GM19025 (cell line): ENCODE measurements around the gene OR10AD1.
"Not testable (repeated sequence)": the region's sequence is repeated elsewhere in the genome, so short reads cannot be mapped to it uniquely, and the experiment has no call there.

Experiments used
- ATAC-seq: cut with Tn5 transposase; IDR thresholded peaks from one replicate; pipeline ENCODE4 v1.9.1; 2021; ENCODE audit warnings: mild to moderate bottlenecking, low read depth, moderate library complexity; ENCODE audit not compliant: unreplicated experiment

The OR10AD1 gene, protein sequence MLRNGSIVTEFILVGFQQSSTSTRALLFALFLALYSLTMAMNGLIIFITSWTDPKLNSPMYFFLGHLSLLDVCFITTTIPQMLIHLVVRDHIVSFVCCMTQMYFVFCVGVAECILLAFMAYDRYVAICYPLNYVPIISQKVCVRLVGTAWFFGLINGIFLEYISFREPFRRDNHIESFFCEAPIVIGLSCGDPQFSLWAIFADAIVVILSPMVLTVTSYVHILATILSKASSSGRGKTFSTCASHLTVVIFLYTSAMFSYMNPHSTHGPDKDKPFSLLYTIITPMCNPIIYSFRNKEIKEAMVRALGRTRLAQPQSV

DNA sequence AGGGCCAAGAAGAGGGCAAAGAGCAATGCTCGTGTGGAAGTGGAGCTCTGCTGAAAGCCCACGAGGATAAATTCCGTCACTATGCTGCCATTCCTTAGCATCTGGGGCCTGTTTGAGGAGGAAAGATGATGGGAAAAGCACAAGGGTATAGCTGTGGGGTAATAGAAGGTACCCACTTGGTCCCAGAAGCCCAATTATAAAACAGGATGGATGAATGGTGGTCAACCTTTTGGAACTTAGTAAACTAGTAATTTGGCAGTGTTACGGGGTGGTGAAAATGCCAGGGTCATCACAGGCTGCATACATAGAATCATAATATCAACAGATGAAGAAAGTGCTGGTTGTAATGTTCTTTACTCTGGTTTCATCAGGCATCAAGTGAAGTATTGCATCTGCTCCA lies at the start of gene OR10AD1:
Gene OR10AD1 (minus strand): TSS at position 101 of the 400 bp plus-strand sequence. CDS start 0 bp downstream, at position 101.
- ATAC-seq = no peak

DNA sequence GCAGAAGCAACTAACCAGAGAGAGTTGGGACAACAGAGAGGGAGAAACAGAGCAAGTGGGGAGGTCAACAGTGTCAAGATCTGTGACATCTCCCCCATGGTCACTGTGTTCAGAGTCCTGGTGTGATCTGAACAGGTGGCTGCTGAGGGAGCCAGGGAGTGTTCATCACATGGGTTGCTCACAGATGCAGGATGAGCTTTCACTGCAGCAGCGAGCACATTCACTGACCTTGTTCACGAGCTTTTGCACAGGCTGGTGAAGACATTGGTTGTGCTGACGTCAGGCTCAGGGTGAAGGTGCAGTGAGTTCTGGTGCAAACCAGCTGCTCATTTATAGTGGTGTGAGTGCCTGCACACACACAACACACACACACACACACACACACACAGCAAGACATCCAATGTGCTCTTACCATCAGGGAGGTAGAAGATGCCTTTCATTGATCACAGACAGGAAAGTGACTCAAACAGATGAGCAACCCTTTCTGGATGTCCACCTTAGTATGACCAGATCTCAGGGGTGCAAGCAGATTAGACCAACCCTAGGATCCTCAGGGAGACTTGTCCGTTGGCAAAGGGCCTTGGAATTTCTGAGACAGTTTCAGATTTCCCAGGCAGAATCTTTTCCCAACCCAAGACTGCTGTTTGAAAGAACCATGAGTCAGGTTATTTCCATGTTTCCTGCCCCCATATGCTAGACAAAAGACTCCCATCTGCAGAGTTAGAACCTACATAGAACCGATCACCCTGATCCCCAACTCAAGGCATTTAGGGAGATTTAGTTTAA lies 44.3 kb upstream of the OR10AD1 start:
- ATAC-seq = no peak

DNA sequence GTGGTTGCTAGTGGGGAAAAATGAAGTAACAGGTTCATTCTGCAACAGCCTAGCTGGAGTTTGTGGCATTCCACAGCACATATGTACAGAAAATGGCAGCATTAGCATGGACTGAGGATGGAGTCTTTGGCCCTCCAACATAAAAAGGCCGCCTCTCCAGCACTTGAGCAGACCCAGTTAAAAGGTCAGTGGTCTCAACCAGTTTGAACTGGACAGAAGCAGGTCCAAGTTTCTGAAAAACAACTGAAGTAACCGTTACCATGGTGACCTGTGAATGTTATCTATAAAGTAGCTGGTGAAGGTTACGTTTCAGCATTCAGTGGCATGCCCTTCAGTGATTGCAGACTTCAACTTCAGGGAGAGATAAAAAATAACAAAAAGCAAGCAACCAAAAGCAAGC lies 34.1 kb upstream of the OR10AD1 start:
- no peak for ATAC-seq

DNA sequence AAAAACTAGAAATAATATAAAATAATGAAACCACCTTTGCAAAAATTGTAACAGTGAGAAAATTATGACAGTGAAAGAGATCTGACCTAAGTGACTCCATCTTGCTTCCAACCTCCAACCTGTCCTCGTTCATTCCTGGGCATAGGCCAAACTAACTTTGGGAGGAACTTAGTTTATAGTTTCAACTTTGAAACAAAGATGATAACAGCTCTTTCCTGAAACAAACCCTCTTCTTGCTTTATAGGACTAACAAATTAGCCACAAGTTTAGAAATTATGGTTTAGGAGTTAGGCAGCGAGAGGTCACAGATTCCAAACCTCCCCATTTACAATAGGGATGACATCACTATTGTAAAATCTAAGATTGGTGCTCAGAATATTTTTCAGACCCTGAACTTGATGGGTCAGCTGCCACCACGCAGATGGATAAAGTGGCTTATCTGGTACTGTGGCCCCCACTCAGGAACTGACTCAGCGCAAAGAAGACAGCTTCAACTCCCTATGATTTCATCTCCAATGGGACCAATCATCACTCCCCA lies 32.8 kb upstream of the OR10AD1 start:
- no peak for ATAC-seq

DNA sequence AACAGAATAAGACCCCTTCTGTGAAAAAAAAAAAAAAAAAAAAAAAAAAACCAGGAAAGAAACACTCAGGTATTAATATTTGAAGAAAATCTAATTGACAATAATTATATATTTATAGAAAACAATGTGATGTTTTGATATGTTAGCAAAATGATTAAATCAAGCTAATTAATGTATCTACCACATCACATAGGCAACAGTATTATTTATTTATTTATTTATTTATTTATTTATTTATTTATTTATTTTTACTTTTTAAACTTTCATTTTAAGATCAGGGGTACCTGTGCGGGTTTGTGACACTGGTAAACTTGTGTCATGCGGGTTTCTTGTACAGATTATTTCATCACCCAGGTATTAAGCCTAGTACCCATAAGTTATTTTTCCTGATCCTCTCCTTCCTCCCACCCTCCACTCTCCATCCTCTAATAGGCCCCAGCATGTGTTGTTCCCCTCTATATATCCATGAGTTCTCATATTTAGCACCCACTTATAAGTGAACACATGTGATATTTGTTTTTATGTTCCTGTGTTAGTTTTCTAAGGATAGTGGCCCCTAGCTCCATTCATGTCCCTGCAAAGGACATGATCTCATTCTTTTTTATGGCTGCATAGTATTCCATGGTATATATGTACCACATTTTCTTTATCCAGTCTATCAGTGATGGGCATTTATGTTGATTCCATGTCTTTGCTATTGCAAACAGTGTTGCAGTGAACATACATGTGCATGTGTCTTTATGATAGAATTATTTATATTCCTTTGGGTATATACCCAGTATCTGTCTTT lies 28.3 kb upstream of the OR10AD1 start:
- ATAC-seq = not testable (repeated sequence)

DNA sequence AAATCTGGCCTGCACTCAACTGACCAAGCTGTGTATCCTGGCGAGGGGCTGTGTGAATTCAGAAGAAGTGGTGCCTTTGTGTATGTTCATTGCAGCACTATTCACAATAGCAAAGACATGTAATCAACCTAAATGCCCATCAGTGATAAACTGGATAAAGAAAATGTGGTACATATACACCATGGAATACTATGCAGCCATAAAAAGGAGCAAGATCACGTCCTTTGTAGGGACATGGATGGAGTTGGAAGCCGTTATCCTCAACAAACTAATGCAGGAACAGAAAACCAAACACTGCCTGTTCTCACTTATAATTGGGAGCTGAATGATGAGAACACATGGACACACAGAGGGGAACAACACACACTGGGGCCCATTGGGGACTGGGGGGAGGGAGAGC lies 21.4 kb upstream of the OR10AD1 start:
- ATAC-seq = not testable (repeated sequence)

DNA sequence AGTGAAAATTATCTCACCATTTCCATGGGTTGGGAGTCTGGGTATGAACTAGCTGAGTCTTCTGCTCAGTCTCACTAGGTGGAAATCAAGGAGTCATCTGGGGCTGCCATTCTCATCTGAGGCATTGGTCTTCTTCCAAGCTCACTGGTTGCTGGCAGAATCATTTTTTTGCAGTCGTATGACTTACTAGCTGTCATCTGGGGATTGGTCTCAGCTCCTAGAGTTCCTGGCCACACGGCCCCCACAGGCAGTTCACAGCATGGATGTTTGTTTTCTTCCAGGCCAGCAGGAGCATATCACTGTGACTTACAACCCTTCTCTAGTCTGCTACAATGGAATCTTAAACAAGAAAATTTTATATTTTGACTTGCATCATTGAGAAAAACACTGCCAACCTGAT lies 18.6 kb upstream of the OR10AD1 start:
- no peak for ATAC-seq

DNA sequence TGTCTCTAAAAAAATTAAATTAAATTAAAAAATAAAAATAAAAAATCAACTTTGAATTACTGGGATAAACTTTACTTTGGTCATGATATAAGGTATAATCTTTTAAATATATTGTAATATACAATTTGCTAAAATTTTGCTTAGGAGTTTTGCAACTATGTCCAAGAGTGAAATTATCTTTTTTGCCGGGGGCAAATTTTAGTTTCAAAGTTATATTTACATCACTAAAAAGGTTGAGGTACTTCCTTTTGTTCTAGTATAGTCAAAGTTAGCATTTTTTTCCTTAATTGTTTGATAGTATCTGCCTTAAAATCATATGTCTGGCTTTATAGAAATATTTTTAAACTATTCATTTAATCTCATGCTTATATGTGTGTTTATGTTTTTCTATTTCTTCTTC lies 17.6 kb upstream of the OR10AD1 start:
- ATAC-seq = no peak

DNA sequence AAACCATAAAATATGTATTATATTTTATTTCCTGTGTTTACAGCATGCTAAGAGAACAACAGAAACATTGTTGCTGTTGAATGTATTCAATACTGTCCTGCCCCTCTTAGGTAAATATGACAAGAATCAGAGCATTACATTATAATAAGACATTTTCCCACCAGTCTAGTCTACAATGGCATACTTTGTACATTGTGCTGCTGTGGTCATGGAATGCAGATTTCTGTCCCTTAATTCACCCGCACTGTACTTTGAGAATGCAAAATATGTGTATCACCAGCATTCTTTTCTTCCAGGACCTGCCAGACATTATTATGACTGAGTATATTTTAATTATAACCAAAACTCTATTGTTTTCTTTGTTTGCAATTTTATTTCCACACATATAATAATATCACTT lies 16.5 kb upstream of the OR10AD1 start:
- ATAC-seq = no peak

DNA sequence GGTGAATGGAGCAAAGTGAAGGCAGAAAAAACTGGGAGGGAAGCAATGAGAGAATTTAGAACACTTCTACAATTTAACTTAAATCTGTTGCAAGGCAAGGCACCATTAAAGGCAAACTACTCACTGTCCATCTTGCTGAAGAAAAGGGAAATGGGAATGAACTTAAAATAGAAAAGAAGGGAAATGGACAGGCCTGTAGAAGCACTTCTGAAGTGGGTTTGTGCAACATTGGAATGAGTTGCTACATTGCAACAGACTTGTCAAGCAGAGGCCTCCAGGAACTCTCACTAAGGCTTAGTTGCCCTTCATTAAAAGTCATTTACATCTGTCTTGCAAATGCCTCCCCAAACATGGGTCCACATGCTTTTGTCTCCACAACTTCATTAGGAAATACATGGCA lies 13.7 kb upstream of the OR10AD1 start:
- ATAC-seq = no peak

DNA sequence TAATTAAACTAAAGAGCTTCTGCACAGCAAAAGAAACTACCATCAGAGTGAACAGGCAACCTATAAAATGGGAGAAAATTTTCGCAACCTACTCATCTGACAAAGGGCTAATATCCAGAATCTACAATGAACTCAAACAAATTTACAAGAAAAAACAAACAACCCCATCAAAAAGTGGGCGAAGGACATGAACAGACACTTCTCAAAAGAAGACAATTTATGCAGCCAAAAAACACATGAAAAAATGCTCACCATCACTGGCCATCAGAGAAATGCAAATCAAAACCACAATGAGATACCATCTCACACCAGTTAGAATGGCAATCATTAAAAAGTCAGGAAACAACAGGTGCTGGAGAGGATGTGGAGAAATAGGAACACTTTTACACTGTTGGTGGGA lies 6.4 kb upstream of the OR10AD1 start:
- not testable (repeated sequence) for ATAC-seq

DNA sequence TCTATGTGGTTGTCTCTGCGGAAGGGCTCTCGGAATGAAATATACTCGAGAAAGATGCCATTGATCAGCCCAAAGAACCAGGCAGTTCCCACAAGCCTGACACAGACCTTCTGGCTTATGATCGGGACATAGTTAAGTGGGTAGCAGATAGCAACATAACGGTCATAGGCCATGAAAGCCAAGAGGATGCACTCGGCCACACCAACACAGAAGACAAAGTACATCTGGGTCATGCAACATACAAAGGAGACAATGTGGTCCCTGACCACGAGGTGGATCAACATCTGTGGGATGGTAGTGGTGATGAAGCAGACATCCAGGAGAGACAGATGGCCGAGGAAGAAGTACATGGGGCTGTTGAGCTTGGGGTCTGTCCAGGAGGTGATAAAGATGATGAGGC lies 326 bp downstream of the OR10AD1 start:
- no peak for ATAC-seq

DNA sequence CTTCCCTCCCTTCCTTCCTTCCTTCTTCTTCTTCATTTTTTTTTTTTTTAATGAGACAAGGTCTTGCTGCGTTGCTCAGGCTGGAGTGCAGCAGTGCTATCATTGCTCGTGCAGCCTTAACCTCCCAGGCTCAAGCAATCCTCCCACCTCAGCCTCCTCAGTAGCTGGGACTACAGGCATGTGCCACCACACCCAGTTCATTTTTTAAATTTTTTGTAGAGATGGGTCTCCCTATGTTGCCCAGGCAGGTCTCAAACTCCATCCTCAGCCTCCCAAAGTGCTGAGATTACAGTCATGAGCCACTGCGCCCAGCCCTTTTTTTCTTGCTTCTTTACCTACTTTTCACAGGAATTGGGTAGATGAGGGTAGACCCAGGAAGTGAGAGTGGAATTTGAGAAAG lies 1.6 kb downstream of the OR10AD1 start:
- ATAC-seq = no peak

DNA sequence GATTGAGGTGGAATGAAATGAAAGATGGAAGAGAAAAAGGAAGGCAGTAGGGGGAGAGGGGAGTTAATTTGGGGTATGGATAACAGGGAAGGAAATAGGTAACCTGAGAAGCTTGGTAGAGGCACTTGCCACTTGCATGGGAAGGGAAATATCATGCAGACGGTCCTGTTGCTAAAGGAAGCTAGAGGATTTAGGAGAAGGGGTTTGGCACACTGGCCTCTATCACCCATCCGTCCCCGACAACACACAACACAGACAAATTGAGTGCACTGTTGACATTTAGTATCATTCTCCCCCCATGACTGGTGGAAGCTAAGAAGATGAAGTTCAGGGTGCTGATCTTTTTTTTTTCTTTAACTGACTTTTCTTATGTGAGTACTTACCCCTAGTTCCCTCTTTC lies 2.0 kb downstream of the OR10AD1 start:
- ATAC-seq = no peak

DNA sequence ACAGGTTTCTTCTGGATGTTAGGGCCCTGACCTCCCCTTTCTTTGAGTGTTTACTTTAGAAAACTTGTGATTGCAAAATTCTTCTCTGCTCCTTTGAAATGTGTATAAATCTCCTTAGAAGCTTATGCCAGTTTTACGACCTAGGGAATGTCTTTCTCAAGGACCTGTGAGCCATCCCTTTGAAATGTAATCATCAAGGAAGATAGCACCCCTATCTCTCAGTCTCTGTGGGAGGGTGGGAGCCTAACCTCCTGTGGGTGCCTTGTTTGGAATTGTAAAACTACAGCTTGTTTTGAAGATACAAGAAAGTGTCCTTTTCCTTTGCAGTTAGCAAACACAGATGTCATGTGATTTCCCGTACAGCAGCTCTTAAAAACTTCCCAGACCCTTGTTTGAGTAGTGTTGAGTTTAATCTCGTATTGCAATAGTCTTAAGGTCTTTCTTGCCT lies 3.3 kb downstream of the OR10AD1 start:
- ATAC-seq = no peak

DNA sequence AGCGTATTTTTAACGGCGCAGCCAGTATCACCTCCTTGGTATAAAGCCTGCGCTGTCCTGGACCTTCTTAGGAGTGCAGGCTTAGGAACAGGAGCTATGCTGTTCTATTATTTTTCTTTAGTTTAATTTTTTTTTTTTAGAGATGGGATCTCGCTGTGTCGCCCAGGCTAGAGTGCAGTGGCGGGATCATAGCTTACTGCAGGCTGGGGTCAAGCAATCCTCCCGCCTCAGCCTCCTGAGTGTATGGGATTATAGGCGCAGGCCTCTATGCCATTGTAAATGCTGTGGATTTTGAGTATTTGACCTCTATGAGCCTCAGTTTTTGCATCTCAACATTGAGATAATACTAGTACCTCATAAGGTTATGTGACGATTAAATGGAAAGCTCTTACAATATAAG lies 4.1 kb downstream of the OR10AD1 start:
- ATAC-seq = no peak

DNA sequence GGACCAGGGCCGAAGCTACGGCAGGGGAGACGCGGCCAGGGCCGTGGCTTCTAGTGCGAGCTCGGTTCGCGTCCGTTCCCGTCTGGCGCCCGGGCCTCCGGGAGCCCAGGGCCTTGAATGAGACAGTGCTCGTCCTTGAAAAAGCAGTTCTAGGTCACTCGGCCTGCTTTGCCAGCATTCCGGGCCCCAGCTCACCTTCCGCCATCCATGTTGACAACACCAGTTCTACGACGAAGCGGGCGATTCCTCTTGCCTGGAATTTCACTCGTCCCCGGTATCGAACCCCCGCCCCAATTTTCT lies 4.5 kb downstream of the OR10AD1 start:
- ATAC-seq = peak; percentile 4

DNA sequence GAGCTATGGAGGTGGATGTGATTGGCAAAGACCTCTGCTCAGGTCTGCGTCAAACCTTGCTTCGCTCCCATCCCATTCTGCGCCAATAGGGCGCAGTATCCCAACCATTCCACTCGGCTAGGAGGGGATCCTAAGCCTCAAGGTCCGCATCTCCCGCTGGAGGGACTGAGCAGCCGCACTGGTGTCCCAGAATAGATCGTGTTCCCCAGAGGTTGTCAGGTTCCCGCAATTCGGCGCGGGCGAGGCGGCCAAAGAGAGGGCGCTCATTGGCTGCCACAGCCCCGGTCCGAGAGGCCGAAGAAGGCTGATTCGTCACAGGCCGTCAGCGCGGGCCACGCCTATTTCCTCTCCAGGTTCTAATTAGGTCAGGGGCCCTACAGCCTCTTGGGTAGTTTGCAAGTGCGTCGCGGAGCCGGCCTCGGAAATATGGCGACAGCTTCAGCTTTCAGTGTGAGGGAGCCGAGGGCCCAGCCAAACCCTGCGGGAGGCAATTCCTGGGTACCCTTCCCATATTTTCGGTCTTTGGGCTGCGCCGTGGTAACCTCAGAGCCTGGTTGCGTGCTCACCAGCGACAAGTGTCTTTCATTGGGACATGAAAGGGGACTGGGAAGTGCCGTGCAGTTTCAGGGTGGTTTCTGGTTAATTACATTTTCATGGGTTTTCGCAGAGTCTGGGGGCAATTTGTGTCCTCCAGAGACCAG lies 5.0 kb downstream of the OR10AD1 start:
- ATAC-seq = peak; percentile 100

DNA sequence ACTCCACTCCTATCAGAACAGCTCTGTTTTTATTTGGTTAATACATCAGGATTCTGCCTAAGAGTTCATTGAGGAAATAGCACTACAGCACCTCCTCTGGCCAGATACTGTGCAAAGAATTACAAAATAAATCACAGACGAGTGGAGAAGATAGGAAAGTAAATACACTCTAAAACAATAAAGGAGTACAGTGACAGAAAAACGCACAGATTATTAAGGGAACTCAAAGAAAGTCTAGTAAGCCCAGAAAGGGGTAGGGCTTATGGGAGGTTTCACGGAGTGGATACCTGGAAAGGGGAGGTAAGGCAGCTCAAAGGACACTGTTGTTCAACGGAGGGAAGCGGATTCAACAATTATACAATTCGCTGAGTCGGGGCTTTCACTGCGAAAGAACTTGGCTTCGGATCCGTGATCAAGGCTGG lies 5.5 kb downstream of the OR10AD1 start:
- ATAC-seq = no peak

DNA sequence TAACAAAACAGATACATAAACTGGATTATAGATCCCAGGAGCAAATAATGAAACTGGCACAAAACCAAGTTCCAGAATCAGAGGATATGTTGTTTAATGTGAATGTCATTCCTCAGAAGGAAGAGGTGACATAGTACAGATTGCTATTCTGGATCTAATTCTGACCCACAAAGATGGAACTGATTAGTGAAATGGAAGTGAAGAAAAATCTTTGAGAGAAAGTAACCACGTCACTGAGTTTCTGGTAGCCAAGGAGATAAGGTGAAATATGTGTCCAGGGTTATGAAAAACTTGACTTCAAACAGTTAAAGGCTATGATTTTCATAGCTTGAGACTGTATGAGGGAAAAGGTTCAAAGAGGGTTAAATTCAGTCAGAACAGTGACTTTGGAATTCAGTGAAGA lies 8.3 kb downstream of the OR10AD1 start:
- no peak for ATAC-seq
